GM23338 (cell line): ENCODE results near the gene SERPINB8. TPM values are rescaled to one million over a fixed set of nuclear protein-coding genes. Genes with fewer than 3 reads are reported as not detected.

ENCODE experiments used
- ATAC-seq: fragments of 200-7000 bp; cut with Tn5 transposase; 3 replicates; pipeline ENCODE4 v1.9.1; 2020
- DNase-seq: peaks from one replicate; pipeline ENCODE4 v3.0.0-alpha.2; 2015; ENCODE audit warnings: low spot score
- H2AFZ ChIP-seq: fragments of 200-600 bp; sonication (generic); 2 replicates; pipeline ENCODE4 v1.8.0; 2016; ENCODE audit warnings: antibody characterized with exemption, mild to moderate bottlenecking, moderate library complexity
- H3F3A ChIP-seq: fragments of 200-600 bp; sonication (generic); replicated peaks from 2 replicates; pipeline ENCODE4 v1.8.0; 2017; ENCODE audit warnings: antibody characterized with exemption, mixed run types, low read depth
- H3K27ac ChIP-seq: fragments of 200-600 bp; sonication (generic); 2 replicates; pipeline ENCODE4 v1.6.1; 2016; ENCODE audit warnings: low read depth
- H3K27me3 ChIP-seq: fragments of 200-600 bp; sonication (generic); 2 replicates; pipeline ENCODE4 v1.8.0; 2016; ENCODE audit warnings: mild to moderate bottlenecking, mixed run types, moderate library complexity; ENCODE audit not compliant: insufficient read depth
- H3K36me3 ChIP-seq: fragments of 200-600 bp; sonication (generic); 2 replicates; pipeline ENCODE4 v1.8.0; 2016; ENCODE audit warnings: mild to moderate bottlenecking; ENCODE audit not compliant: insufficient read depth
- H3K4me1 ChIP-seq: fragments of 200-600 bp; sonication (generic); 2 replicates; pipeline ENCODE4 v1.8.0; 2016; ENCODE audit warnings: mild to moderate bottlenecking, moderate library complexity; ENCODE audit not compliant: insufficient read depth
- H3K4me2 ChIP-seq: fragments of 200-600 bp; sonication (generic); 2 replicates; pipeline ENCODE4 v1.7.1; 2017; ENCODE audit warnings: mixed run types
- H3K4me3 ChIP-seq: fragments of 200-600 bp; sonication (generic); 2 replicates; pipeline ENCODE4 v1.6.1; 2016; ENCODE audit warnings: mixed run types
- H3K79me2 ChIP-seq: fragments of 200-600 bp; sonication (generic); replicated peaks from 2 replicates; pipeline ENCODE4 v1.8.0; 2017; ENCODE audit warnings: mild to moderate bottlenecking; ENCODE audit not compliant: insufficient read depth
- H3K9me2 ChIP-seq: fragments of 200-600 bp; sonication (generic); 2 replicates; pipeline ENCODE4 v1.8.0; 2017; ENCODE audit not compliant: insufficient read depth
- H4K20me1 ChIP-seq: fragments of 200-600 bp; sonication (generic); replicated peaks from 2 replicates; pipeline ENCODE4 v1.8.0; 2017; ENCODE audit warnings: mild to moderate bottlenecking; ENCODE audit not compliant: insufficient read depth
- H3K27ac Mint-ChIP-seq: 2 replicates; pipeline ENCODE4 v1.8.0; 2020; ENCODE audit warnings: inconsistent platforms, mild to moderate bottlenecking, moderate library complexity, mixed read lengths
- H3K27me3 Mint-ChIP-seq: 3 replicates; pipeline ENCODE4 v1.8.0; 2022; ENCODE audit warnings: low read depth, mild to moderate bottlenecking, moderate library complexity, mixed read lengths, inconsistent platforms; ENCODE audit not compliant: insufficient read depth, poor library complexity
- H3K36me3 Mint-ChIP-seq: 3 replicates; pipeline ENCODE4 v1.8.0; 2021; ENCODE audit warnings: low read depth, mild to moderate bottlenecking, inconsistent platforms, moderate library complexity, mixed read lengths
- H3K4me1 Mint-ChIP-seq: 3 replicates; pipeline ENCODE4 v1.8.0; 2020; ENCODE audit warnings: mild to moderate bottlenecking, inconsistent platforms, mixed read lengths
- H3K4me3 Mint-ChIP-seq: 3 replicates; pipeline ENCODE4 v1.8.0; 2021; ENCODE audit warnings: moderate library complexity, mild to moderate bottlenecking, inconsistent platforms, mixed read lengths
- H3K9me3 Mint-ChIP-seq: 3 replicates; pipeline ENCODE4 v1.8.0; 2020; ENCODE audit warnings: moderate library complexity, mild to moderate bottlenecking, inconsistent platforms, mixed read lengths
- ETS1 ChIP-seq: IDR thresholded peaks from 2 replicates; pipeline ENCODE4 v1.6.1; 2016; ENCODE audit warnings: antibody characterized with exemption
- EZH2phosphoT487 ChIP-seq: fragments of 200-600 bp; sonication (generic); IDR thresholded peaks from one replicate; pipeline ENCODE4 v1.8.1; 2018; ENCODE audit warnings: antibody characterized with exemption; ENCODE audit not compliant: unreplicated experiment
- NANOG ChIP-seq: IDR thresholded peaks from 2 replicates; pipeline ENCODE4 v1.6.1; 2016; ENCODE audit warnings: antibody characterized with exemption, borderline replicate concordance
- REST ChIP-seq: IDR thresholded peaks from one replicate; pipeline ENCODE4 v1.6.1; 2018; ENCODE audit warnings: antibody characterized with exemption; ENCODE audit not compliant: unreplicated experiment
- STAT1 ChIP-seq: IDR thresholded peaks from one replicate; pipeline ENCODE4 v1.6.1; 2016; ENCODE audit warnings: antibody characterized with exemption; ENCODE audit not compliant: unreplicated experiment
- ZNF331 ChIP-seq: fragments of 250-450 bp; sonication (Bioruptor Pico); IDR thresholded peaks from 2 replicates; pipeline ENCODE4 v1.5.0; 2020; ENCODE audit warnings: low read depth, mild to moderate bottlenecking, moderate library complexity
- polyA plus RNA-seq: library from polyadenylated mRNA; unstranded; fragments of >200 nt; fragmentation: Nextera tagmentation; extraction: Ambion mirVana; gene quantifications from 2 replicates; pipeline ENCODE4 v1.2.1, GENCODE V29; 2016
- total RNA-seq: library from RNA; depleted of rRNA; stranded (reverse); fragments of >200 nt; shearing (Covaris generic); gene quantifications from 2 replicates; pipeline ENCODE4 v1.2.3, GENCODE V29; 2014

SERPINB8 gene
- total and polyA plus RNA-seq, 2 experiments from 2014 or later: 0.50 to 2.1 TPM

GRCh38 chr18:63982361-63982760 lies 12.5 kb downstream of the SERPINB8 start (continued):
- TF ChIP-seq ETS1 (no peak), EZH2phosphoT487 (no peak), ZNF331 (CRISPR knock-in tag) (no peak), STAT1 (no peak), REST (no peak)

- H3K36me3 Mint-ChIP-seq: no peaks in the 10 kb centered on the region
- ATAC-seq: no peak
- Histone ChIP-seq H3K27ac (no peak overlapping the region), H3K4me2 (no peak overlapping the region), H3K27me3 (no peaks in the 10 kb centered on the region), H3F3A (no peaks in the 10 kb centered on the region), H3K36me3 (no peaks in the 10 kb centered on the region), H3K9me2 (no peaks in the 10 kb centered on the region), H3K4me3 (no peak overlapping the region), H3K79me2 (no peaks in the 10 kb centered on the region), H3K4me1 (no peaks in the 10 kb centered on the region), H4K20me1 (no peaks in the 10 kb centered on the region), H2AFZ (no peak overlapping the region)
- no peak overlapping the region for H3K27ac Mint-ChIP-seq
- DNase-seq: peak; percentile 4
- TF ChIP-seq REST: peak; percentile 52
- no peak for TF ChIP-seq NANOG
- H3K9me3 Mint-ChIP-seq: no peaks in the 10 kb centered on the region
- no peak overlapping the region for H3K4me3 Mint-ChIP-seq
- H3K27me3 Mint-ChIP-seq: peaks cover 1% of the 10 kb centered on the region
- H3K4me1 Mint-ChIP-seq: no peaks in the 10 kb centered on the region
Measured at GRCh38 chr18:63986885-63987284, 17.0 kb downstream of the SERPINB8 start.
